ENCODE results near the gene TRABD.

- TF ChIP-seq POLR2AphosphoS5 (IDR thresholded peaks at IDR 0.05) (no peak), POLR2A (IDR thresholded peaks at IDR 0.05; ENCODE audit: low read depth) (no peak)
- TF ChIP-seq, protein P1, sequence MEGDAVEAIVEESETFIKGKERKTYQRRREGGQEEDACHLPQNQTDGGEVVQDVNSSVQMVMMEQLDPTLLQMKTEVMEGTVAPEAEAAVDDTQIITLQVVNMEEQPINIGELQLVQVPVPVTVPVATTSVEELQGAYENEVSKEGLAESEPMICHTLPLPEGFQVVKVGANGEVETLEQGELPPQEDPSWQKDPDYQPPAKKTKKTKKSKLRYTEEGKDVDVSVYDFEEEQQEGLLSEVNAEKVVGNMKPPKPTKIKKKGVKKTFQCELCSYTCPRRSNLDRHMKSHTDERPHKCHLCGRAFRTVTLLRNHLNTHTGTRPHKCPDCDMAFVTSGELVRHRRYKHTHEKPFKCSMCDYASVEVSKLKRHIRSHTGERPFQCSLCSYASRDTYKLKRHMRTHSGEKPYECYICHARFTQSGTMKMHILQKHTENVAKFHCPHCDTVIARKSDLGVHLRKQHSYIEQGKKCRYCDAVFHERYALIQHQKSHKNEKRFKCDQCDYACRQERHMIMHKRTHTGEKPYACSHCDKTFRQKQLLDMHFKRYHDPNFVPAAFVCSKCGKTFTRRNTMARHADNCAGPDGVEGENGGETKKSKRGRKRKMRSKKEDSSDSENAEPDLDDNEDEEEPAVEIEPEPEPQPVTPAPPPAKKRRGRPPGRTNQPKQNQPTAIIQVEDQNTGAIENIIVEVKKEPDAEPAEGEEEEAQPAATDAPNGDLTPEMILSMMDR (IDR thresholded peaks at IDR 0.05): no peak
These were observed 44.3 kb upstream of the TRABD start for GRCh38 chr22:50141462-50141861.

All from esophagus muscularis mucosa (tissue), 3 donors.